ENCODE data around the gene EIF6.
"Not testable (repeated sequence)": the region's sequence is repeated elsewhere in the genome, so short reads cannot be mapped to it uniquely, and the experiment has no call there.

Gene EIF6

DNA sequence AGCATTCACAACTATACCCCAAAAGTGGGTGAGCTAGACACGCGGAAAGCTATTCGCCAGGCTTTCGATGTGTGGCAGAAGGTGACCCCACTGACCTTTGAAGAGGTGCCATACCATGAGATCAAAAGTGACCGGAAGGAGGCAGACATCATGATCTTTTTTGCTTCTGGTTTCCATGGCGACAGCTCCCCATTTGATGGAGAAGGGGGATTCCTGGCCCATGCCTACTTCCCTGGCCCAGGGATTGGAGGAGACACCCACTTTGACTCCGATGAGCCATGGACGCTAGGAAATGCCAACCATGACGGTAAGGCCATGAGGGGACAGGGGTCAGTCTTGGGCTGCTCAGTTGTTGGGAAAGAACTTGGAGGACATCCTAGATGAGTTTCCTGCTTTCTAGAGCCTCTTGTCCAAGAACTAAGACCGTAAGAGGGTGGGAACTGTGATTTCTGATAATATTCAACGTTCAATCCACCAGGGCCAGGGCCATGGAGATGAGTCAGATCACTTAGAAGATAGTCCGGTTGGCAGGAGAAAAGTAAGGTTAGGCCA is 30.0 kb downstream of the EIF6 start:
- no peak for DNase-seq (ENCODE audit: low spot score)

DNA sequence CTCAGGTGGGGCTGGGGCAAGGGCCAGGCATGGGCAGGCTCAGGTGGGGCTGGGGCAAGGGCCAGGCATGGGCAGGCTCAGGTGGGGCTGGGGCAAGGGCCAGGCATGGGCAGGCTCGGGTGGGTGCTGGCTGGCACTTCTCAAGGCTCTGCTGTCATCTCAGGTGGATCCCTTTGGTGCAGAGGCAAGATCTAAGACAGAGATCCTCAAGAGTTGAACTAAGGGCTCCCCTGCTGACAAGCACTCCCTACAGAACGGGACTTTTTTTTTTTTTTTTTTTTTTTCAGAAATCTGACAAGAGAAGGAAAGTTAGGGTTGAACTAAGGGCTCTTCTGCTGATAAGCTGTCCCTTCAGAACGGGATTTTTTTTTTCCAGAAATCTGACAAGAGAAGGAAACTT is 31.6 kb downstream of the EIF6 start:
- no peak for DNase-seq (ENCODE audit: low spot score)

DNA sequence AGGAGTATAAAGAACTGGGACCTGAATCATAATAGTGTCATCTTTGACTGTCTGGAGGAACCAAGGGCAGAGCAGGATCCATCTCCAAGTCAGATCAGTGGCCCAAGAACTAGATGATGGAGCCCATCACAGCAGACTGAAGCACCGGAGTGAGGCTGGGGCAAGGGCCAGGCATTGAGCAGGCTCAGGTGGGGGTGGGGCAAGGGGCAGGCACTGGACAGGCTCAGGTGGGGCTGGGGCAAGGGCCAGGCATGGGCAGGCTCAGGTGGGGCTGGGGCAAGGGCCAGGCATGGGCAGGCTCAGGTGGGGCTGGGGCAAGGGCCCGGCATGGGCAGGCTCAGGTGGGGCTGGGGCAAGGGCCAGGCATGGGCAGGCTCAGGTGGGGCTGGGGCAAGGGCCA is 32.0 kb downstream of the EIF6 start:
- not testable (repeated sequence) for DNase-seq (ENCODE audit: low spot score)

DNA sequence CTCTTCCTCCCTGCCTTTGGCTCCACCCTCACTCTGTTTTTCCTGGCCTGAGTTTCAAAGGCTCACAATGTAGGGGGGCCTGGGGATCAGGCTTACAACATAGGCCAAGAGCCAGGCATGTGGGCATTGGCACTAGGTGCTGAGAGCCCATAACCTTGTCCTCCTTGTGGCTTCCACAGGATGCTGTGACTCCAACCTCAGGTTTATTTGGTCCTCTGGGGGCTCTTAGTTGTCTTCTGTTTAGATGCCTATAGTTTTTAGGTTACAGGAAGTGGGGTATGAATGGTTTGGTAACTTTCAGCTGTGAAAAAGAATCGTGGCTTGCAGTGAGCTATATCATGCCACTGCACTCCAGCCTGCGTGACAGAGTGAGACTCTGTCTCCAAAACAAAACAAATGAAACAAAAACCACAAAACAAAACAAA is 32.5 kb downstream of the EIF6 start:
- no peak for DNase-seq (ENCODE audit: low spot score)

DNA sequence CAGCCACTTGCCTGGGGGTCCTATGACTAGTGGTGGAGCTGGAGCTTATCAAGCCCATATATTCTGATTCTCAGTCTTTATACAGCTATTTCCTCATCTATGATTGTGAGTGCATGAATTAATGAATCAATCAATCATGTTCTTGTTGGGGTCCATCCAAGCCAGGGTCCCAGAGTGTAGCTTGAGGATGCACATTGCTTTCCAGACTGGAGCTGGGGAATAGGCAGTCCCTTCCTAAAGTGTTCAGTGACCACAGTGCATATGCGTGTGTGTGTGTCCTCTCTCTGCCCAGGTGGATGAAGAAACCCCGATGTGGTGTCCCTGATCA is 33.0 kb downstream of the EIF6 start:
- no peak for DNase-seq (ENCODE audit: low spot score)

DNA sequence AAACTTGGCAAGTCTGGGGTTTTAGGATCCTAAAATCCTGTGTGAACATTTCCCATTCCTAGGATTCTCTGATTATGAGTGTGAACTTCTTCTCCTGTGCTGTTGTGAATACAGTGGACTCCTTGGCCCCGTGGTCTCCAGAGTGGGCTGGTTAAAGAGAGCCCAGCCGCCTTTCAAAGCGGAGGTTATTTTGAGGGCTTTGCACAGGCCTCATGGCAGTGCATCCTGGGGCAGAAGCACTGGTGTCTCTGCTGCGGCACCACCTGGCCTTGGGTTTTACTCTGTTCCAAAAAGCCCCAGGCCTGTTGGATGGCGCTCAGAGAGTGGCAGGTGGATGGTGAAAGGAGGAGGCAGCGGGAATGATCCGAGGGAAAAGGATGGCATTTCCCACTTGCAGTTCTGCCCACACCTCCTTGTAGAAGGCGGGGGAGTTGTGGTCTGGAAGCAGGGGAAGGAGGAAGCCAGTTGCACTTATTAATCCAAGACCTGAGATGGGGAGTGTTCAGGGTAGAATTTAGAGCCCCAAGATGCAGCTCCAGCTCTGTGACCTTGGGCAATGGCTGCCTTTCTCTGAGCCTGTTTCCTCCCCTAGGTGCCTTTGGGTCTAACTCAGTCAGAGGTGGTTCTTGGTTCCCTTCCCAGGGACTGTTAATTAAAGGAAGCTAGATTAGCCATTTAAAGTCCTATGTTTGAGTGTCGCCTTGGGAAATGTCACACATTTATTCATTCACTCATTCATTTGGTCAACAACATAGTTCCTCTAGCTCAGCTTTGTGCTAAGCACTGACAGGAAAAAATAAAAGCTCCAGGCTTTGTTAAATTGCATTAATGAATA is 35.7 kb downstream of the EIF6 start:
- DNase-seq (ENCODE audit: low spot score): no peak

DNA sequence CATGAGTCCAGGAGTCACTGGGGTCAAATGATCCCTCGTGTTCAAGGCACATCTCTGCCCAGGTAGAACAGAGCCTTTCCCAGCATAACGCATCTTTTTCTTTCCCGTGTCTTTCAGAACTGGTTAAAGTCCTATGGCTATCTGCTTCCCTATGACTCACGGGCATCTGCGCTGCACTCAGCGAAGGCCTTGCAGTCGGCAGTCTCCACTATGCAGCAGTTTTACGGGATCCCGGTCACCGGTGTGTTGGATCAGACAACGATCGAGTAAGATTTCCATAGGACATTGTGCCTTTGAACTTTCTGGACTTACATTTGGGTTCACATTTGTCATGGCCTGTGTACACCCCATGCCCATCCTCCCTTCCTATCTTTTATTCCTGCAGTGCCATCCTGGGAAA is 37.8 kb downstream of the EIF6 start:
- no peak for DNase-seq (ENCODE audit: low spot score)

DNA sequence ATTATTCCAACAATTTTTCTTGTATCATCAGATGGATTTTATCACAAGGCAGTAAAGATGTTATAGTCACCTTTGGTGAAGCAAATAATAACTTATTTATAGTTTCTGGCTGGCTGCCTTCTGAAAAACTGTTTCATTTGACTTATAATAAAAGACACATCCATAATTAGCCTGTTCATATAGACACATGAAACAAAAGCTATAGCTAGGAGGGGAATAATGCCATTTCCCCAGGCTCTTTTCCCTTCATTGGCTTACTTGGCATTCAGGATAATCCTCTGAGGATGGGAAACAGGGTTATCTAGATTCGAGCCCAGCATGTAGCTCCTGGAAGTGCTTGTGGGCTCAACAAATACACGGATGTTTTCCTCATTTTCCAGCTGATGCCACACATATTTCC is 40.6 kb downstream of the EIF6 start:
- DNase-seq (ENCODE audit: low spot score): no peak

- no peak for DNase-seq (ENCODE audit: low spot score)
Observed at GRCh38 chr20:35243317-35243716, 41.3 kb downstream of the EIF6 start.

GRCh38 chr20:35240811-35241293 is 43.7 kb downstream of the EIF6 start:
- no peak for DNase-seq (ENCODE audit: low spot score)

DNA sequence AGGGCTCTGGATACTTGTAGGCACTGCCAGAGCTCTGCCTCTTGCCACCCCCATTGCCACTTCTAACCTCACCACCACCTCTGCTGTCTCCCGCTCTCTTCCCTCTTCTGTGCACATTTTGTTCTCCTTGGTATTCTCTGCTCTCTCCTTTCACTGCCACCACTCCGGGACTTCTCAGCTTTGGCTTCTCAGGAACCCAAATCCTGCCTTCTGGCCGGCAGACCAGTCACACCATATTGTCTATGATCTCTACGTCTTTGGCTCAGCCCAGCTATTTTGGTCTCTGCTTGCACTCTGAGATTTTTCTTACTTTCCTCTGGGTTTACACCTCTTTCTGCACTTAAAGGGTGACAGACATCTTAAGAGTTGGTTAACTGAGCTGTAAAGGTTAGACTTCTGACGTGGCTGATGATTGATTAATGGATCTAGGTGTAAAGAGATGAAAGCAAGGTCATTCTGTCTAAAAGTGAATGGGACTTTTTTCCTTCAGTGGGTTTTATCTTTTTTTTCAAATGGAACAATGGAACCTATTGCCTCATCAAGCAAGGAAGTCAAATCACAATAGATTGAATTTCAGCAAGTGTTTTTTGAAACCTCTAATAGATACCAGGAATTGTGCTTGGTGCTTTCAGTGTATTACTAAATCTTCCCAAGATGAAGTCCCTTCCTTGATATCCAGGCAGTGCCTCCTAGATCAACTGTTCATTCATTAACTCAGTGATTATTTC is 44.3 kb downstream of the EIF6 start:
- DNase-seq (ENCODE audit: low spot score): no peak

GRCh38 chr20:35238735-35239134 is 45.8 kb downstream of the EIF6 start:
- DNase-seq (ENCODE audit: low spot score): no peak

GRCh38 chr20:35238170-35238569 is 46.4 kb downstream of the EIF6 start:
- DNase-seq (ENCODE audit: low spot score): no peak

- DNase-seq (ENCODE audit: low spot score): no peak
Observed at GRCh38 chr20:35237486-35237885, 47.1 kb downstream of the EIF6 start.

GRCh38 chr20:35235881-35236280 is 48.7 kb downstream of the EIF6 start:
- DNase-seq (ENCODE audit: low spot score): no peak

DNA sequence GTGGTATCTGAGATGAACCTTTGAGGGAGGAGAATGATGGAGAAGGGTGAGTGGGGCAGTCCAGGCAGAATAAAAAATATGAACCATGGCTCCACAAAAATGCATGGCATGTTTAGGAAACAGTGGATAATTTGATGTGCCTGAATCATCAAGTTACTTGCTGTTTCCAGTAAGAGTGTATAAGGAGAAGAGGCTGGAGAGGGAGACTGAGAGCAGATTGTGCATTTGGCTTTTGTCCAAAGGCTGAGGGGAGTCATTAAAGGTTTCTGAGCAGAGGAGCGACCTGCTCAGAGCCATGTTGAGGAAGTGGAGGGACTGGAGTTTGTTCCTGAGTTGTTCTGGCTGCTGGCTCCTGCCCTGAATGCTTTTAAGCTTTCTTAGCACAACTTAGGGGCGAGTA is 52.0 kb downstream of the EIF6 start:
- DNase-seq (ENCODE audit: low spot score): no peak

All from HuH-7 (cell line).